Tibial nerve (tissue), 4 donors: ENCODE results near the gene PJA1. TPM values are rescaled to one million over a fixed set of nuclear protein-coding genes. Genes with fewer than 3 reads are reported as not detected.

ENCODE experiments used
- DNase-seq, 2 donors: peaks; one replicate each; pipeline ENCODE4 v3.0.0-alpha.2; 2019; ENCODE audit warnings: low spot score in 2 of 2
- H3K27ac ChIP-seq, 4 donors: fragments of 200-600 bp; sonication (generic) in 3 of 4; one replicate each; pipeline ENCODE4 v1.5.1; 2017 to 2019; ENCODE audit warnings: mild to moderate bottlenecking in 1 of 4
- H3K27me3 ChIP-seq, 2 donors: fragments of 200-600 bp; sonication (generic) in 1 of 2; one replicate each; pipeline versions ENCODE4 v1.5.1 to v1.6.0; 2017 to 2019
- H3K36me3 ChIP-seq, 3 donors: fragments of 200-600 bp; sonication (generic); one replicate each; pipeline ENCODE4 v1.5.1; 2018 to 2019
- H3K4me1 ChIP-seq, 4 donors: fragments of 200-600 bp; sonication (generic) in 3 of 4; one replicate each; pipeline ENCODE4 v1.5.1; 2017 to 2019
- H3K4me3 ChIP-seq, 4 donors: fragments of 200-600 bp; sonication (generic) in 3 of 4; one replicate each; pipeline ENCODE4 v1.5.1; 2017 to 2019; ENCODE audit warnings: mild to moderate bottlenecking in 1 of 4, moderate library complexity in 1 of 4
- H3K9me3 ChIP-seq, 4 donors: fragments of 200-600 bp; sonication (generic) in 3 of 4; one replicate each; pipeline ENCODE4 v1.5.1; 2017 to 2019
- CTCF ChIP-seq, 5 experiments: fragments of 200-600 bp in 3 of 5; fragments of 450-650 bp in 2 of 5; sonication (generic) in 3 of 5; IDR thresholded peaks; one replicate each; pipeline ENCODE4 v1.5.1; 2016 to 2019; ENCODE audit warnings: antibody characterized with exemption in 5 of 5, mild to moderate bottlenecking in 3 of 5, moderate library complexity in 2 of 5
- EP300 ChIP-seq, 2 donors: sonication (generic); formaldehyde crosslinking; IDR thresholded peaks; one replicate each; pipeline ENCODE4 v1.6.1; 2017; ENCODE audit warnings: antibody characterized with exemption in 2 of 2, mild to moderate bottlenecking in 1 of 2
- POLR2A ChIP-seq, 2 donors: fragments of 450-650 bp; IDR thresholded peaks; one replicate each; pipeline ENCODE4 v1.6.1; 2017; ENCODE audit warnings: antibody characterized with exemption in 2 of 2, mild to moderate bottlenecking in 2 of 2, moderate library complexity in 2 of 2
- WGBS, 2 donors: methylation state at CpG; one replicate each; pipeline ENCODE4 v1.1.5; 2018; 5-methylcytosine and 5-hydroxymethylcytosine counted together
- total RNA-seq, 4 donors: library from RNA; depleted of rRNA; stranded (reverse); fragments of >200 nt; gene quantifications; one replicate each; pipeline ENCODE4 v1.1.0, GENCODE V29; 2016

Gene PJA1
- total RNA-seq, 4 donors from 2014 or later, result 22.8 to 45.0 (median 32.7) TPM

DNA sequence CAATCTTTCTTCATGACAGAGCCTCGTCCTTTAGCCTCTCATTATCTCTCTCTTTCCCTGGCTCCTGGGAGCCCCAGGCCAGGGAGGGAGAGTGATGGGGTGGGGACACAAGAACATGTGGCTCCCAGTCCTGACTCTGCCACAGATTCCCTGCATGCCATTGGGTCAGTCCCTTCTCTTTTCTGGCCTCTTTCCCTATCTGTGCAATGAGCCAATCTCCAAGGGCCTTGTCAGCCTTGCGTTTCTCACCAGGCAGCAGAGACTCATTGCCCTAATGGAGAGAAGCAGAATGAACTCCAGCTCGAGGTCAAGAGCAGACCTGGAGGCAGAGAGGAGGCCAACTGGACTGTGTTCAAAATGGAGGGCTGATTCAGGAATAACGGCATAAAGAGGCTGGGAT lies 38.4 kb upstream of the PJA1 start:
- Histone ChIP-seq H3K36me3 (no peaks in the 10 kb centered on the region), H3K27me3 (peaks cover 0 to 19% of the 10 kb centered on the region in 2 donors), H3K9me3 (no peaks in the 10 kb centered on the region), H3K27ac (no peak overlapping the region), H3K4me1 (no peaks in the 10 kb centered on the region), H3K4me3 (no peak overlapping the region)
- DNase-seq, result no peak
- WGBS, 2 donors, result 63 to 77% methylated on average over 2 to 4 of the region's 4 CpGs
- TF ChIP-seq EP300 (IDR thresholded peaks at IDR 0.05) (no peak), CTCF (IDR thresholded peaks at IDR 0.05) (no peak), POLR2A (IDR thresholded peaks at IDR 0.05) (no peak)

DNA sequence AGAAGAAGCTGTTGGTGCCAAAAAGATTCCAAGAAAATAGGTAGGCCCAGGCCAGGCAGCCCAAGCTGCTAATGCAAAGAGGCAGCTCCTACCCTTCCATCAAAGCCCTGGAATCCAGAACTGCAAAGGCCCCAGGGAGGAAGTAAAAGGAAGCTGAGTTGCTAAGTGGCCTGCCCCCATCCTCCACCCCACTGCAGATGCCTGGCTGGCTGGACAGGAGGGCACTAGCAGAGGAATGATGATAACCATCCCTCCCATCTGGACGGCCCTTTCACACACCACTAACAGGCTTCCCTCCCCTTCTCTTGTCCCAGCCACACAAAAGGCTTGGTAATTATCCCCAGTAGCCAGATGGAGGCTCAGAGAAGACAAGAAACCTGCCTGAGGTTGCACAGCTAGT lies 32.4 kb upstream of the PJA1 start:
- no peaks in the 10 kb centered on the region for H3K36me3 ChIP-seq
- no peak overlapping the region for H3K27ac ChIP-seq
- 57 to 80% methylated on average over 1 of the region's 1 CpG for WGBS, 2 donors
- H3K27me3 ChIP-seq, result peaks cover 0 to 18% of the 10 kb centered on the region in 2 donors
- H3K4me1 ChIP-seq, result no peaks in the 10 kb centered on the region
- no peak overlapping the region for H3K4me3 ChIP-seq
- H3K9me3 ChIP-seq, result no peaks in the 10 kb centered on the region
- no peak for DNase-seq
- TF ChIP-seq POLR2A (IDR thresholded peaks at IDR 0.05), result no peak
- TF ChIP-seq CTCF (IDR thresholded peaks at IDR 0.05), result no peak
- TF ChIP-seq EP300 (IDR thresholded peaks at IDR 0.05), result no peak

DNA sequence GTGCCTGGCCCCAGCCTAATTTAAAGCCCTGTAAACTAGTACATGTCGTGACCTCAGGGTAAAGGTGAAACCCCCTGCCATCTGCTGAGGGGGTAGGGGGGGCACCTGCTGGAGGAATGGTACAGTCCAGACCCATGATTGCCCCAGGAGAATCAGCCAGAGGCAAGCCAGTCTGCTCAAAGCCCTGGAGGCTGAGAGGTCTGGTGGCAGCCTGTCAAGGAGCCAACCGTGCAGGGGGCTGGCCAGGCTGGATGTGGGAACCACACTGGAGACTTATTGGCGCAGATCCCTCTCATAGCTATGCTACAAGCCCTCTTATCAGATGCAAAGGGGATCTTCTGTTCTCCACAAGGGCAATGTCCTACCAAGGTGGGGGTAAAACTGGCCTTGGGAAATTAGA lies 31.4 kb upstream of the PJA1 start:
- 77% methylated on average over 3 of the region's 3 CpGs; no CpG with 5 or more reads in 1 of the 2 donors for WGBS, 2 donors
- H3K4me1 ChIP-seq, result no peaks in the 10 kb centered on the region
- no peaks in the 10 kb centered on the region for H3K36me3 ChIP-seq
- DNase-seq, result no peak
- peaks cover 0 to 18% of the 10 kb centered on the region in 2 donors for H3K27me3 ChIP-seq
- H3K4me3 ChIP-seq, result no peak overlapping the region
- H3K27ac ChIP-seq, result no peak overlapping the region
- TF ChIP-seq EP300 (IDR thresholded peaks at IDR 0.05) (no peak), CTCF (IDR thresholded peaks at IDR 0.05) (no peak), POLR2A (IDR thresholded peaks at IDR 0.05) (no peak)
- no peaks in the 10 kb centered on the region for H3K9me3 ChIP-seq

DNA sequence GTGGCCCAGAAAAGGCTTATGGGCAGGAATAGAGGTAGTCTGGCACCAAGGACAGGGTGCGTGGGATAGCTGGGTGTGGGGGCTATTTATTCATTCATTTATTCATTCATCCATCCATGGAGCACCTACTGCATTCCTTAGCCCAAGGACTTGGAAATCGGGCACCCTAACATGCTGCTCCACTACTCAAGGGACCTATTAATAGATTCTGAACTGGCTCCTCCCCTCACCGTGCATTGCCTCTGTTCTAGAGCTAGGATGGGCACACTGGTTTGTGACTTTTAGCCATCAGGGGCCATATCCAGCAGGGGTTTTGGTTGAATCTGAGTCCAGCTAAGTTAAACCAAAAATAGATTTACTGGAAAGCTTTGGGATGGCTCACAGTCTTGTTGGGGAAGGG lies 30.6 kb upstream of the PJA1 start:
- Histone ChIP-seq H3K9me3 (no peaks in the 10 kb centered on the region), H3K27me3 (peaks cover 0 to 18% of the 10 kb centered on the region in 2 donors), H3K36me3 (no peaks in the 10 kb centered on the region), H3K4me3 (no peak overlapping the region), H3K4me1 (no peaks in the 10 kb centered on the region), H3K27ac (no peak overlapping the region)
- DNase-seq, result no peak
- TF ChIP-seq POLR2A (IDR thresholded peaks at IDR 0.05), result no peak
- no peak for TF ChIP-seq CTCF (IDR thresholded peaks at IDR 0.05)
- no peak for TF ChIP-seq EP300 (IDR thresholded peaks at IDR 0.05)
- WGBS, 2 donors, result 57 to 70% methylated on average over 2 to 3 of the region's 3 CpGs

DNA sequence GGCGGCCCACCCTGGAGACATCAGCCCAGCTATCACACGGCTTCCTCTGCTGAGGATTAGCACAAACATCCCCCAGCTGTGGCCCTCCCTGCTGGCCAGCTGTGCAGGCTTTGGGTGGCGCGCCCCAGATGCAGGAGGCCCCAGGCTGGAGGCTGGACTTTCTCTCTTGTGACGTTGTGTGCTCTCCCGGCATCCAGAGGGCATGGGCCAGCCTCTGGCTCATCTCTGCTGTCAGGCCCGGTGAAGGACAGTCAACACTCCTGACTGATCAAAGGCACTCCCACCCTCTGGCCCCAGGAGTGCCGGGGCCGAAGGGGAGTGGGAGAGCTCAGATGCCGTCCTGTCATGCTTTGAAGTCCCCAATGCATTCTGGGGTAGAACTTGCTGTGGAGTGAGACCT lies 29.9 kb upstream of the PJA1 start:
- no peak overlapping the region for H3K4me3 ChIP-seq
- H3K9me3 ChIP-seq, result no peaks in the 10 kb centered on the region
- H3K27ac ChIP-seq, result no peak overlapping the region
- H3K27me3 ChIP-seq, result peaks cover 0 to 16% of the 10 kb centered on the region in 2 donors
- WGBS, 2 donors, result 40 to 64% methylated on average over 1 to 10 of the region's 10 CpGs
- no peaks in the 10 kb centered on the region for H3K4me1 ChIP-seq
- no peak for DNase-seq
- H3K36me3 ChIP-seq, result no peaks in the 10 kb centered on the region
- no peak for TF ChIP-seq CTCF (IDR thresholded peaks at IDR 0.05)
- TF ChIP-seq EP300 (IDR thresholded peaks at IDR 0.05), result no peak
- no peak for TF ChIP-seq POLR2A (IDR thresholded peaks at IDR 0.05)
